ENCODE measurements around the gene DUSP16.
"Not testable (repeated sequence)": the region's sequence is repeated elsewhere in the genome, so short reads cannot be mapped to it uniquely, and the experiment has no call there.

Gene DUSP16

DNA sequence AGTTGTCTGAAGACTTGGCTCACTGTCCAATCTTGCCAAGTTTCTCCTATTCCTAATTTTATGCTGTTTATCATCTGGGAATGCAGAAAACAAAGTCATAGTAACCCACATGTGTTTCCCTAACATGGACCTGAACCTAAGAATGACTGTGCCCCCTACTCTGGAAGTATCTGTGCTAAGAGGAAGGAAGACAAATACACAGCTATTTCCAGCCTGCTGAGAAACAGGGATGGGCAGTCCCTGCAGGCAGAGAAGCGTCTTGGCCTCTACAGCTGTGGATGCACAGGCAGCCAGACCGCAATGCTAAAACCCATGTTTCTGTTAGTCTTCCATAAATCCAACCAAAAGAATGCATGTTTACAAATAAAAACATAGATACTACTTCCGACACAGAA is 56.2 kb downstream of the DUSP16 start:
- DNase-seq (ENCODE audit: low read depth): no peak
- TF ChIP-seq CTCF (IDR thresholded peaks at IDR 0.05; ENCODE audit: low read depth, low read length, missing control alignments): no peak
- no peak overlapping the region; the same call in 1 of the 2 replicates for H3K4me3 ChIP-seq (ENCODE audit: low read depth, low read length)

- TF ChIP-seq CTCF (IDR thresholded peaks at IDR 0.05; ENCODE audit: low read depth, low read length, missing control alignments): no peak
- H3K4me3 ChIP-seq (ENCODE audit: low read depth, low read length): no peak overlapping the region; the same call in 1 of the 2 replicates
- DNase-seq (ENCODE audit: low read depth): peak; percentile 70
Measured at GRCh38 chr12:12505544-12506495, 56.8 kb downstream of the DUSP16 start.

DNA sequence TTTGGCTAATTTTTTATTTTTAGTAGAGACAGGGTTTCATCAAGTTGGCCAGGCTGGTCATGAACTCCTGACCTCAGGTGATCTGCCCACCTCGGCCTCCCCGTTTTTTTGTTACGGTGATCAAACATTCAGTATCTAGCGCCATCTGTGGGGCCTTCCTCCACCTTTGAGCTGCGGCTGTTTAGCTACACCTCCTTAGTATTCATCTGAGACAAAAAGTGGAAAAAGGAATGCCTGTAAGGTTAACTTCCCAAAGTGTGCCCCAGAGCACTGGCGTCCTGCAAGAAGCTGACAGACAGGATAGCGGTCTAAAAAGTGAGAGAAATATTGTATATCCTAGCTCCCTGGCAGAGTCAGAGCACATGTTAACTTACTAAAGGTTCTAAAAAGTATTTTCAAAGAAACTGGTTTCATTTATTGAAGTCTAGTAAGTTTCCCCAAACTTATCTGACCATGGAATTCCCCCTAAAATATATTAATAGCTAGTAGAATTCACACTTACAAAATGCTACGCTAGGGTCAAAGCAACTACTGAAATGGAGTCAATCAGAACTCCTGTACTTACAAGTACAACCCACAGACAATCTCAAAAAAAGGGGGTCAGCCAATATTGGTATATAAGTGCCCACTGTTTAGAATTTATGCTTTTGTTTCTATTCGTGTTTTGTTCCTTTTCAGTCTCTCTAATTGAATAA is 59.1 kb downstream of the DUSP16 start:
- no peak overlapping the region for H3K4me3 ChIP-seq (ENCODE audit: low read depth, low read length)
- DNase-seq (ENCODE audit: low read depth): no peak
- no peak for TF ChIP-seq CTCF (IDR thresholded peaks at IDR 0.05; ENCODE audit: low read depth, low read length, missing control alignments)

DNA sequence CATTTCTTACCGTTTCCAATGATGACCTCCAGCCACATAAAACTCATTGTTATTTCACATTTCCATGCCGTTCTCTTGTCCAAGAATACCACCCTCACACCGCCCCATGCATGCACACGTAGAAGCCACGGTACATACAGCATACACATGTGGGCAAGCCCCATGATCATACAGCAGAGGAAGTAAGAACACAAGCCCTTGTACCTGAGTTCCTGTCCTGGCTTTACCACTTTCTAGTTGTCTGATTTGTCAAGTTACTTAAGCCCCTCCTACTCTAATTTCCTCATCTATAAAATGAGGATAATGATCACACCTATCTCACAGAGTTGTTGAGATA is 59.9 kb downstream of the DUSP16 start:
- no peak for DNase-seq (ENCODE audit: low read depth)
- TF ChIP-seq CTCF (IDR thresholded peaks at IDR 0.05; ENCODE audit: low read depth, low read length, missing control alignments): no peak
- H3K4me3 ChIP-seq (ENCODE audit: low read depth, low read length): no peak overlapping the region

- H3K4me3 ChIP-seq (ENCODE audit: low read depth, low read length); DNase-seq (ENCODE audit: low read depth): not testable (repeated sequence)
Measured at GRCh38 chr12:12502130-12502814, 60.4 kb downstream of the DUSP16 start.

- no peak for TF ChIP-seq CTCF (IDR thresholded peaks at IDR 0.05; ENCODE audit: low read depth, low read length, missing control alignments)
- H3K4me3 ChIP-seq (ENCODE audit: low read depth, low read length): no peak overlapping the region
- no peak for DNase-seq (ENCODE audit: low read depth)
Measured at GRCh38 chr12:12501121-12501520, 61.5 kb downstream of the DUSP16 start.

All from GM12864 (cell line).